ENCODE data around the gene FGFR3. TPM values are rescaled to one million over a fixed set of nuclear protein-coding genes. Genes with fewer than 3 reads are reported as not detected.

Gene FGFR3
- total and polyA plus RNA-seq, 9 of the 15 experiments (the other 6 are each of a cell fraction or from before 2014, with no cell fraction given): 1.2 to 60.4 (median 12.7) TPM

GRCh38 chr4:1842339-1842895 lies 49.3 kb downstream of the FGFR3 start:
- ATAC-seq (peak; percentile 46; the same call in 1 of the 3 replicates), FAIRE-seq (no peak), DNase-seq (ENCODE audit: extremely low read depth in 1 of 4, low spot score in 3 of 4) (peak in 1 of 4 experiments; percentile 14)
- TF ChIP-seq POLR2G (IDR thresholded peaks at IDR 0.05; ENCODE audit: low read depth, low read length) (peak; percentile 33; the same call in 1 of the 2 replicates), RBFOX2 (IDR thresholded peaks at IDR 0.05; ENCODE audit: low read depth, low read length) (0 out of 2 replicates have a peak, but pooled peaks have one; percentile 29), U2AF1 (optimal IDR thresholded peaks at IDR 0.05; ENCODE audit: low read depth, low read length) (no peak)
- POLR2A ChIA-PET: interaction anchor here (0.6 to 1.3 kb wide), 4 partner anchors 9 to 26 kb away, joined by 3 to 5 read pairs (median 3); partner anchors contain the start of gene LETM1
- H3K79me2 ChIP-seq (ENCODE audit: control insufficient read depth, insufficient read depth, low read length): peaks cover 54% of the 10 kb centered on the region
- H3K9me3 ChIP-seq (replicated peaks; ENCODE audit: control insufficient read depth, insufficient read depth, low read depth, low read length): no peaks in the 10 kb centered on the region
- H3K36me3 ChIP-seq (ENCODE audit: control insufficient read depth, insufficient read depth, low read length): peaks cover 89% of the 10 kb centered on the region
- no peak overlapping the region for H3K4me3 ChIP-seq
- H2AFZ ChIP-seq (ENCODE audit: low read depth, low read length): no peak overlapping the region
- intact Hi-C loops (cut with micrococcal nuclease): no loop called here
- peaks cover 13% of the 10 kb centered on the region; the same call in 1 of the 2 replicates for H4K20me1 ChIP-seq (replicated peaks; ENCODE audit: control insufficient read depth, insufficient read depth, low read length)
- no peaks in the 10 kb centered on the region for H3K9me1 ChIP-seq (ENCODE audit: control insufficient read depth, insufficient read depth, low read length)
- WGBS (ENCODE audit: insufficient coverage, low coverage, missing lambda C conversion rate): 92% methylated on average over 12 of the region's 13 CpGs
- CTCF ChIA-PET (ENCODE audit: low intra/inter-chr PET ratio): no interaction called here
- peaks cover 0 to 4% of the 10 kb centered on the region in 2 experiments; a peak in 1 of 5 replicates for H3K4me1 ChIP-seq (replicated peaks in 1 of 2; ENCODE audit: control insufficient read depth in 2 of 2, insufficient read depth in 2 of 2, low read length in 2 of 2)
- no peaks in the 10 kb centered on the region for H3K27me3 ChIP-seq (ENCODE audit: control insufficient read depth in 2 of 2, insufficient read depth in 2 of 2, low read length in 2 of 2)
- no peak overlapping the region for H3K4me2 ChIP-seq (ENCODE audit: insufficient read depth, low read length)
- BruUV-seq (replicated peaks): no TSS peak
- 0 out of 4 replicates have a peak overlapping the region, but pooled peaks of 1 of the 2 experiments have one; percentile 33 for H3K9ac ChIP-seq (ENCODE audit: insufficient read depth in 1 of 2, low read depth in 2 of 2, low read length in 2 of 2)
- H3K27ac ChIP-seq (ENCODE audit: extremely low read depth, low read depth, low read length): no peak overlapping the region
- in situ Hi-C loops (cut with MboI): no loop called here

- ChIA-PET POLR2A (interaction anchor here (0.6 to 1.3 kb wide), 3 partner anchors 10 to 26 kb away, joined by 3 to 5 read pairs (median 3); partner anchors contain the start of gene LETM1), CTCF (ENCODE audit: low intra/inter-chr PET ratio) (no interaction called here)
- intact Hi-C loops (cut with micrococcal nuclease): no loop called here
- TF ChIP-seq NR1H2 (CRISPR knock-in tag; IDR thresholded peaks at IDR 0.05) (no peak), ZNF518B (CRISPR knock-in tag; IDR thresholded peaks at IDR 0.05) (no peak), ZEB2 (IDR thresholded peaks at IDR 0.05) (no peak), ZNF239 (CRISPR knock-in tag; IDR thresholded peaks at IDR 0.05) (no peak), KAT7 (CRISPR knock-in tag; IDR thresholded peaks at IDR 0.05; ENCODE audit: borderline replicate concordance) (no peak), CREB5 (CRISPR knock-in tag; IDR thresholded peaks at IDR 0.05) (no peak), HDGF (IDR thresholded peaks at IDR 0.05) (no peak), MCM2 (IDR thresholded peaks at IDR 0.05; ENCODE audit: low read depth) (no peak)
Measured at GRCh38 chr4:1842993-1843448, 49.9 kb downstream of the FGFR3 start.

More at GRCh38 chr4:1842993-1843448, 49.9 kb downstream of the FGFR3 start:
- peak in 1 of 4 experiments; percentile 8 for DNase-seq (ENCODE audit: extremely low read depth in 1 of 4, low spot score in 3 of 4)
- Histone ChIP-seq H3K36me3 (ENCODE audit: control insufficient read depth, insufficient read depth, low read length) (peaks cover 87% of the 10 kb centered on the region), H3K27ac (ENCODE audit: extremely low read depth, low read depth, low read length) (no peak overlapping the region), H3K4me1 (replicated peaks in 1 of 2; ENCODE audit: control insufficient read depth in 2 of 2, insufficient read depth in 2 of 2, low read length in 2 of 2) (peaks cover 0 to 4% of the 10 kb centered on the region in 2 experiments; a peak in 1 of 5 replicates), H2AFZ (ENCODE audit: low read depth, low read length) (no peak overlapping the region), H3K27me3 (ENCODE audit: control insufficient read depth in 2 of 2, insufficient read depth in 2 of 2, low read length in 2 of 2) (no peaks in the 10 kb centered on the region), H3K9me1 (ENCODE audit: control insufficient read depth, insufficient read depth, low read length) (no peaks in the 10 kb centered on the region), H4K20me1 (replicated peaks; ENCODE audit: control insufficient read depth, insufficient read depth, low read length) (peaks cover 13% of the 10 kb centered on the region; the same call in 1 of the 2 replicates), H3K4me2 (ENCODE audit: insufficient read depth, low read length) (no peak overlapping the region), H3K4me3 (no peak overlapping the region), H3K9me3 (replicated peaks; ENCODE audit: control insufficient read depth, insufficient read depth, low read depth, low read length) (no peaks in the 10 kb centered on the region), H3K79me2 (ENCODE audit: control insufficient read depth, insufficient read depth, low read length) (peaks cover 55% of the 10 kb centered on the region), H3K9ac (ENCODE audit: insufficient read depth in 1 of 2, low read depth in 2 of 2, low read length in 2 of 2) (no peak overlapping the region)
- WGBS (ENCODE audit: insufficient coverage, low coverage, missing lambda C conversion rate): 88% methylated on average over 17 of the region's 17 CpGs
- in situ Hi-C loops (cut with MboI): no loop called here
- no TSS peak for BruUV-seq (replicated peaks)
- no peak for FAIRE-seq
- no peak for ATAC-seq
